Liver (tissue), 9 donors: Measurements from ENCODE around the gene DRAM1. TPM values are rescaled to one million over a fixed set of nuclear protein-coding genes. Genes with fewer than 3 reads are reported as not detected.
A peak's percentile ranks its signal among the peaks of the same experiment; 100 is the strongest.

Source experiments
- DNase-seq: peaks from one replicate; pipeline ENCODE4 v3.0.0-alpha.2; 2017; ENCODE audit warnings: low spot score
- H3K27ac ChIP-seq, 2 donors: one replicate each; pipeline ENCODE4 v1.7.0; 2013; ENCODE audit warnings: inconsistent platforms in 2 of 2, low read length in 2 of 2, control low read depth in 1 of 2, low read depth in 1 of 2, mild to moderate bottlenecking in 1 of 2
- H3K27me3 ChIP-seq, 4 donors: one replicate each; pipeline versions ENCODE4 v1.6.1 to v1.7.0; 2013; ENCODE audit warnings: low read length in 3 of 4, inconsistent platforms in 1 of 4, mild to moderate bottlenecking in 1 of 4, moderate library complexity in 1 of 4; ENCODE audit not compliant: control insufficient read depth in 4 of 4, insufficient read depth in 4 of 4
- H3K36me3 ChIP-seq, 4 donors: one replicate each; pipeline versions ENCODE4 v1.6.1 to v1.7.0; 2013; ENCODE audit warnings: low read length in 3 of 4, mild to moderate bottlenecking in 3 of 4, low read depth in 1 of 4, moderate library complexity in 1 of 4; ENCODE audit not compliant: control insufficient read depth in 4 of 4, insufficient read depth in 3 of 4
- H3K4me1 ChIP-seq, 4 donors: one replicate each; pipeline versions ENCODE4 v1.6.1 to v1.7.0; 2013; ENCODE audit warnings: low read length in 3 of 4, mild to moderate bottlenecking in 3 of 4, moderate library complexity in 1 of 4; ENCODE audit not compliant: control insufficient read depth in 4 of 4, insufficient read depth in 4 of 4
- H3K4me3 ChIP-seq, 3 donors: one replicate each; pipeline versions ENCODE4 v1.6.1 to v1.7.0; 2013; ENCODE audit warnings: low read length in 3 of 3, control low read depth in 1 of 3, low read depth in 1 of 3, mild to moderate bottlenecking in 1 of 3
- H3K9ac ChIP-seq, 2 donors: one replicate each; pipeline ENCODE4 v1.7.0; 2013; ENCODE audit warnings: low read length in 2 of 2, mild to moderate bottlenecking in 2 of 2, moderate library complexity in 2 of 2, control low read depth in 1 of 2, low read depth in 1 of 2
- H3K9me3 ChIP-seq, 4 donors: one replicate each; pipeline versions ENCODE4 v1.6.1 to v1.7.0; 2013; ENCODE audit warnings: low read length in 3 of 4; ENCODE audit not compliant: control insufficient read depth in 4 of 4
- ATF3 ChIP-seq: IDR thresholded peaks from 2 replicates; pipeline ENCODE4 v1.6.1; 2016; ENCODE audit warnings: antibody characterized with exemption
- CTCF ChIP-seq: fragments of 150-350 bp; IDR thresholded peaks from 2 replicates; pipeline ENCODE4 v1.5.1; 2017; ENCODE audit warnings: improper control_type of control experiment, low read depth, low read length; ENCODE audit not compliant: missing input control
- EGR1 ChIP-seq, 2 donors: IDR thresholded peaks; 2 replicates each; pipeline ENCODE4 v1.6.1; 2016 to 2018; ENCODE audit warnings: antibody characterized with exemption in 2 of 2, low read depth in 2 of 2
- FOXA1 ChIP-seq: IDR thresholded peaks from 2 replicates; pipeline ENCODE4 v1.6.1; 2016; ENCODE audit warnings: antibody characterized with exemption
- FOXA2 ChIP-seq: IDR thresholded peaks from 2 replicates; pipeline ENCODE4 v1.6.1; 2016; ENCODE audit warnings: antibody characterized with exemption
- GABPA ChIP-seq, 2 donors: IDR thresholded peaks in 1 of 2; conservative IDR thresholded peaks in 1 of 2; 2 replicates each; pipeline ENCODE4 v1.6.1; 2016; ENCODE audit warnings: antibody characterized with exemption in 2 of 2, mild to moderate bottlenecking in 1 of 2, moderate library complexity in 1 of 2
- HNF4A ChIP-seq, 2 donors: conservative IDR thresholded peaks; 2 replicates each; pipeline ENCODE4 v1.6.1; 2016; ENCODE audit warnings: antibody characterized with exemption in 2 of 2, mild to moderate bottlenecking in 2 of 2
- HNF4G ChIP-seq: IDR thresholded peaks from 2 replicates; pipeline ENCODE4 v1.6.1; 2016; ENCODE audit warnings: antibody characterized with exemption
- JUND ChIP-seq, 2 donors: IDR thresholded peaks; 2 replicates each; pipeline ENCODE4 v1.6.1; 2016; ENCODE audit warnings: antibody characterized with exemption in 2 of 2
- MAX ChIP-seq: IDR thresholded peaks from 2 replicates; pipeline ENCODE4 v1.6.1; 2016; ENCODE audit warnings: antibody characterized with exemption
- NR2F2 ChIP-seq: IDR thresholded peaks from 2 replicates; pipeline ENCODE4 v1.6.1; 2016; ENCODE audit warnings: antibody characterized with exemption
- RAD21 ChIP-seq, 2 donors: IDR thresholded peaks; 2 replicates each; pipeline ENCODE4 v1.6.1; 2016; ENCODE audit warnings: antibody characterized with exemption in 2 of 2, mild to moderate bottlenecking in 2 of 2
- REST ChIP-seq: IDR thresholded peaks from 2 replicates; pipeline ENCODE4 v1.6.1; 2016; ENCODE audit warnings: antibody characterized with exemption, mild to moderate bottlenecking
- RXRA ChIP-seq, 2 donors: IDR thresholded peaks; 2 replicates each; pipeline ENCODE4 v1.6.1; 2017 to 2018; ENCODE audit warnings: antibody characterized with exemption in 2 of 2, mild to moderate bottlenecking in 1 of 2
- SP1 ChIP-seq: IDR thresholded peaks from 2 replicates; pipeline ENCODE4 v1.6.1; 2018; ENCODE audit warnings: antibody characterized with exemption, mild to moderate bottlenecking
- TAF1 ChIP-seq: conservative IDR thresholded peaks from 2 replicates; pipeline ENCODE4 v1.6.1; 2016; ENCODE audit warnings: antibody characterized with exemption, mild to moderate bottlenecking
- YY1 ChIP-seq: IDR thresholded peaks from 2 replicates; pipeline ENCODE4 v1.6.1; 2016; ENCODE audit warnings: antibody characterized with exemption, mild to moderate bottlenecking
- ZBTB33 ChIP-seq: IDR thresholded peaks from 2 replicates; pipeline ENCODE4 v1.6.1; 2016; ENCODE audit warnings: antibody characterized with exemption
- WGBS: extraction: QIAGEN DNeasy Blood & Tissue Kit; methylation state at CpG from one replicate; pipeline ENCODE4 v1.1.7; 2013; 5-methylcytosine and 5-hydroxymethylcytosine counted together
- polyA plus RNA-seq, 2 donors: library from polyadenylated mRNA; stranded (reverse) in 1 of 2; unstranded in 1 of 2; fragments of 200-250 nt in 1 of 2; fragments of >200 nt in 1 of 2; fragmentation: Nextera tagmentation in 1 of 2; extraction: Ambion mirVana in 1 of 2; gene quantifications; one replicate each; pipeline versions ENCODE4 v1.2.1 to v1.2.3, GENCODE V29; 2013 to 2015
- total RNA-seq, 2 donors: library from RNA; depleted of rRNA; stranded (reverse); fragments of >200 nt; gene quantifications; one replicate each; pipeline ENCODE4 v1.2.3, GENCODE V29; 2014
- donor health status: healthy.
- donor health status: healthy.
- donor health status: healthy.
- donor health status: healthy.
- donor health status: healthy.

DRAM1 gene
- total and polyA plus RNA-seq, 4 donors: 2.7 to 7.8 (median 3.4) TPM

GRCh38 chr12:101962486-101962885 is 85.1 kb downstream of the DRAM1 start:
- 84% methylated on average over 1 of the region's 1 CpG for WGBS
- H3K27ac ChIP-seq: no peak overlapping the region
- DNase-seq: no peak
- H3K9ac ChIP-seq: no peak overlapping the region
- TF ChIP-seq EGR1 (IDR thresholded peaks at IDR 0.05; ENCODE audit: low read depth in 2 of 2) (no peak), GABPA (IDR thresholded peaks at IDR 0.05 in 1 of 2, conservative IDR thresholded peaks at IDR 0.05 in 1 of 2) (no peak), CTCF (no peak), MAX (no peak), HNF4A (conservative IDR thresholded peaks at IDR 0.05) (no peak), RAD21 (IDR thresholded peaks at IDR 0.05) (no peak), NR2F2 (no peak), RXRA (IDR thresholded peaks at IDR 0.05) (no peak), ATF3 (no peak), ZBTB33 (no peak), FOXA1 (no peak), FOXA2 (no peak), YY1 (no peak), TAF1 (no peak), SP1 (no peak), JUND (IDR thresholded peaks at IDR 0.05) (no peak), REST (no peak)
- H3K9me3 ChIP-seq: peaks cover 0 to 4% (median under 1%) of the 10 kb centered on the region in 4 donors
- H3K4me1 ChIP-seq: no peaks in the 10 kb centered on the region
- H3K36me3 ChIP-seq: no peaks in the 10 kb centered on the region
- H3K4me3 ChIP-seq: no peak overlapping the region
- H3K27me3 ChIP-seq: no peaks in the 10 kb centered on the region

GRCh38 chr12:101963697-101964096 is 86.3 kb downstream of the DRAM1 start:
- Histone ChIP-seq H3K4me1 (no peaks in the 10 kb centered on the region), H3K27me3 (no peaks in the 10 kb centered on the region), H3K4me3 (no peak overlapping the region), H3K9me3 (peaks cover 0 to 4% (median under 1%) of the 10 kb centered on the region in 4 donors), H3K9ac (no peak overlapping the region), H3K36me3 (no peaks in the 10 kb centered on the region), H3K27ac (no peak overlapping the region)
- 20% methylated on average over 1 of the region's 1 CpG for WGBS
- peak; percentile 51 for DNase-seq
- TF ChIP-seq RXRA (IDR thresholded peaks at IDR 0.05) (no peak), MAX (no peak), HNF4G (no peak), FOXA2 (no peak), TAF1 (no peak)
